Loucy (cell line): Measurements from ENCODE around the gene DUSP9.
"Not testable (repeated sequence)": the region's sequence is repeated elsewhere in the genome, so short reads cannot be mapped to it uniquely, and the experiment has no call there.

Experiments
- H2AFZ ChIP-seq: fragments of 200-600 bp; sonication (generic); 2 replicates; pipeline ENCODE4 v1.6.0; 2016; ENCODE audit warnings: antibody characterized with exemption, mild to moderate bottlenecking, low read length, moderate library complexity
- H3F3A ChIP-seq: fragments of 200-600 bp; 2 replicates; pipeline ENCODE4 v1.6.0; 2016; ENCODE audit warnings: antibody characterized with exemption, low read depth, mild to moderate bottlenecking
- H3K27me3 ChIP-seq: fragments of 200-600 bp; sonication (generic); 2 replicates; pipeline ENCODE4 v1.6.1; 2014; ENCODE audit warnings: low read length, mild to moderate bottlenecking; ENCODE audit not compliant: insufficient read depth, poor library complexity, severe bottlenecking
- H3K36me3 ChIP-seq: fragments of 200-600 bp; sonication (generic); 2 replicates; pipeline ENCODE4 v1.6.1; 2016; ENCODE audit warnings: low read length; ENCODE audit not compliant: insufficient read depth
- H3K4me1 ChIP-seq: fragments of 200-600 bp; sonication (generic); 2 replicates; pipeline ENCODE4 v1.5.1; 2014; ENCODE audit warnings: low read length, mild to moderate bottlenecking; ENCODE audit not compliant: insufficient read depth, poor library complexity, severe bottlenecking
- H3K4me2 ChIP-seq: fragments of 200-600 bp; sonication (generic); 2 replicates; pipeline ENCODE4 v1.6.0; 2014; ENCODE audit warnings: antibody characterized with exemption, low read length, low read depth, mild to moderate bottlenecking; ENCODE audit not compliant: poor library complexity, severe bottlenecking
- H3K4me3 ChIP-seq: fragments of 200-600 bp; sonication (generic); 2 replicates; pipeline ENCODE4 v1.5.1; 2014; ENCODE audit warnings: low read length, mild to moderate bottlenecking, mixed read lengths; ENCODE audit not compliant: poor library complexity, severe bottlenecking
- H3K79me2 ChIP-seq: fragments of 200-600 bp; sonication (generic); 2 replicates; pipeline ENCODE4 v1.6.1; 2014; ENCODE audit warnings: low read length; ENCODE audit not compliant: insufficient read depth
- H3K9ac ChIP-seq: fragments of 200-600 bp; sonication (generic); 2 replicates; pipeline ENCODE4 v1.6.0; 2014; ENCODE audit warnings: mild to moderate bottlenecking, low read depth, low read length, moderate library complexity; ENCODE audit not compliant: poor library complexity, severe bottlenecking
- H3K9me2 ChIP-seq: fragments of 200-600 bp; sonication (generic); replicated peaks from 2 replicates; pipeline ENCODE4 v1.6.1; 2016; ENCODE audit warnings: low read depth, low read length, mixed read lengths
- H3K9me3 ChIP-seq: fragments of 200-600 bp; sonication (generic); 2 replicates; pipeline ENCODE4 v1.6.1; 2014; ENCODE audit warnings: mild to moderate bottlenecking, antibody characterized with exemption, low read length, low read depth; ENCODE audit not compliant: insufficient read depth
- H4K20me1 ChIP-seq: fragments of 200-600 bp; sonication (generic); 2 replicates; pipeline ENCODE4 v1.6.0; 2014; ENCODE audit warnings: antibody characterized with exemption, low read length, mild to moderate bottlenecking; ENCODE audit not compliant: insufficient read depth, poor library complexity, severe bottlenecking
- CTCF ChIP-seq: fragments of 200-600 bp; sonication (generic); conservative IDR thresholded peaks from 2 replicates; pipeline ENCODE4 v1.5.1; 2014; ENCODE audit warnings: mild to moderate bottlenecking, antibody characterized with exemption, low read length
- EZH2phosphoT487 ChIP-seq: fragments of 200-600 bp; IDR thresholded peaks from 2 replicates; pipeline ENCODE4 v1.6.1; 2018; ENCODE audit warnings: antibody characterized with exemption, mild to moderate bottlenecking, moderate library complexity, borderline replicate concordance

The DUSP9 gene

GRCh38 chrX:153690466-153690865 lies 43.5 kb downstream of the DUSP9 start:
- no peak overlapping the region for H2AFZ ChIP-seq
- H3K4me3 ChIP-seq: no peak overlapping the region
- no peaks in the 10 kb centered on the region for H3K4me1 ChIP-seq
- H3K36me3 ChIP-seq: no peaks in the 10 kb centered on the region
- no peaks in the 10 kb centered on the region for H3K27me3 ChIP-seq
- TF ChIP-seq CTCF (no peak), EZH2phosphoT487 (no peak)
- no peak overlapping the region for H3K4me2 ChIP-seq
- no peaks in the 10 kb centered on the region for H3K79me2 ChIP-seq
- no peaks in the 10 kb centered on the region for H3F3A ChIP-seq
- H3K9me3 ChIP-seq: no peaks in the 10 kb centered on the region
- H4K20me1 ChIP-seq: no peaks in the 10 kb centered on the region
- H3K9ac ChIP-seq: no peak overlapping the region
- no peaks in the 10 kb centered on the region for H3K9me2 ChIP-seq

GRCh38 chrX:153691032-153691827 lies 44.2 kb downstream of the DUSP9 start:
- H3K4me2 ChIP-seq, H3K9ac ChIP-seq, H3K9me2 ChIP-seq, H3K79me2 ChIP-seq, H3F3A ChIP-seq, H3K4me3 ChIP-seq, H2AFZ ChIP-seq, H4K20me1 ChIP-seq, H3K36me3 ChIP-seq, H3K4me1 ChIP-seq, H3K9me3 ChIP-seq, H3K27me3 ChIP-seq: not testable (repeated sequence)

GRCh38 chrX:153692003-153692402 lies 45.0 kb downstream of the DUSP9 start:
- Histone ChIP-seq H3K4me1 (no peaks in the 10 kb centered on the region), H3K27me3 (no peaks in the 10 kb centered on the region), H2AFZ (no peak overlapping the region), H3K9me2 (no peaks in the 10 kb centered on the region), H3K79me2 (no peaks in the 10 kb centered on the region), H3K4me2 (no peak overlapping the region), H3K36me3 (no peaks in the 10 kb centered on the region), H3F3A (no peaks in the 10 kb centered on the region), H3K9me3 (no peaks in the 10 kb centered on the region), H4K20me1 (no peaks in the 10 kb centered on the region), H3K9ac (no peak overlapping the region), H3K4me3 (no peak overlapping the region)
- TF ChIP-seq CTCF (no peak), EZH2phosphoT487 (no peak)

- Histone ChIP-seq H3F3A (no peaks in the 10 kb centered on the region), H3K4me2 (no peak overlapping the region), H2AFZ (no peak overlapping the region), H3K4me3 (no peak overlapping the region), H3K9me3 (no peaks in the 10 kb centered on the region), H4K20me1 (no peaks in the 10 kb centered on the region), H3K9ac (no peak overlapping the region), H3K36me3 (peaks cover 2% of the 10 kb centered on the region; the same call in 1 of the 2 replicates), H3K4me1 (no peaks in the 10 kb centered on the region), H3K27me3 (no peaks in the 10 kb centered on the region), H3K9me2 (no peaks in the 10 kb centered on the region), H3K79me2 (no peaks in the 10 kb centered on the region)
- TF ChIP-seq CTCF (no peak), EZH2phosphoT487 (no peak)
These were observed 45.7 kb downstream of the DUSP9 start for GRCh38 chrX:153692611-153693156.
